Measurements from ENCODE around the gene PDZK1IP1. TPM values are rescaled to one million over a fixed set of nuclear protein-coding genes. Genes with fewer than 3 reads are reported as not detected.

Gene PDZK1IP1
- total RNA-seq, 4 donors from 2014 or later = 121 to 267 (median 125) TPM

DNA sequence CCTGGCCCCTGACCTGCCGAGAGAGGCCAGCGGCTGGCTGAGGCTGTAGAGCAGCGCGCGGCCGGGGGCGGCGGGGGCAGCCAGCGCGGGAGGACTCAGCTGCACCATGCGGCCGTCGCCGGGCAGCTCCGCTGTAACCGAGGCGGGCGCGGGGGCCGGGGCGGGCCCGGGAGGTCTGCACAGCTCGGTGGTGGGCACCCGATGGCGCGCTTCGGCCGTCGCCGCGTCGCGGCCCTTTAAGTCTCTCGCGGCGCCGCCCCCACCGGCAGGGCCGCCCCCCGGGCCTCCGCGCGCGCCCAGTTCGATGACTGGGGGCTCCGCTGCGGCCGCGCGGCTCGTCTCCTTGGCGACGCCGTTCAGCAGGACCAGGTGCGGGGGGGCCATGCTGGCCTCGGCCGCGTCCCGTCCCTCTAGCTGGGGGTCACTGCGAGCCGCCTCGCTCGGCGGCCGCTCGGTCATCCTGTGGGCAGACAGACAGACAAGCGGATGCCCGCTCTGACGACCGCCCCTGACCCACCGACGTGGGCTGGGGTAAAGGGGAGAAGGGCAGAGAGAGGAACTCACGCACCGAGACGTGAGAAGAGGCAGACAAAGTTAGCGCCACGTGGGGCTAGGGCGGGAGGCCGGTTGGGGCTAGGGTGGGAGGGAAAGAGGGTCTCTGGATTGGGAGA lies 35.7 kb upstream of the PDZK1IP1 start:
- 4 to 9% methylated on average over 20 to 34 of the region's 79 CpGs for WGBS, 2 donors
- intact Hi-C loops (cut with DNase I; ENCODE audit: low total_unique reads) = no loop called here
- peak in 1 of 2 donors; percentile 82 for DNase-seq (ENCODE audit: low spot score in 2 of 2)
- no peak overlapping the region for H3K4me3 ChIP-seq (ENCODE audit: low read depth, poor library complexity, severe bottlenecking)
- TF ChIP-seq POLR2A (IDR thresholded peaks at IDR 0.05) (no peak), CTCF (IDR thresholded peaks at IDR 0.05) (no peak)

- DNase-seq (ENCODE audit: low spot score in 2 of 2) = peak in 1 of 2 donors; percentile 84
- no peak overlapping the region for H3K4me3 ChIP-seq (ENCODE audit: low read depth, poor library complexity, severe bottlenecking)
- intact Hi-C loops (cut with DNase I; ENCODE audit: low total_unique reads) = no loop called here
- WGBS, 2 donors = 4 to 14% methylated on average over 23 to 30 of the region's 30 CpGs
- TF ChIP-seq CTCF (IDR thresholded peaks at IDR 0.05) (no peak), POLR2A (IDR thresholded peaks at IDR 0.05) (no peak)
These were observed 35.0 kb upstream of the PDZK1IP1 start for GRCh38 chr1:47224676-47225399.

GRCh38 chr1:47223921-47224675 lies 34.3 kb upstream of the PDZK1IP1 start:
- peak in 1 of 2 donors; percentile 68 for DNase-seq (ENCODE audit: low spot score in 2 of 2)
- no peak for TF ChIP-seq CTCF (IDR thresholded peaks at IDR 0.05)
- no peak for TF ChIP-seq POLR2A (IDR thresholded peaks at IDR 0.05)
- H3K4me3 ChIP-seq (ENCODE audit: low read depth, poor library complexity, severe bottlenecking) = no peak overlapping the region
- intact Hi-C loops (cut with DNase I; ENCODE audit: low total_unique reads) = no loop called here
- WGBS, 2 donors = 29 to 47% methylated on average over 9 of the region's 9 CpGs

- WGBS, 2 donors = 48 to 62% methylated on average over 10 of the region's 10 CpGs
- TF ChIP-seq CTCF (IDR thresholded peaks at IDR 0.05) = no peak
- no peak for TF ChIP-seq POLR2A (IDR thresholded peaks at IDR 0.05)
- intact Hi-C loops (cut with DNase I; ENCODE audit: low total_unique reads) = no loop called here
- DNase-seq (ENCODE audit: low spot score in 2 of 2) = peak in 1 of 2 donors; percentile 69
- no peak overlapping the region for H3K4me3 ChIP-seq (ENCODE audit: low read depth, poor library complexity, severe bottlenecking)
These were observed 33.5 kb upstream of the PDZK1IP1 start for GRCh38 chr1:47223174-47223920.

DNA sequence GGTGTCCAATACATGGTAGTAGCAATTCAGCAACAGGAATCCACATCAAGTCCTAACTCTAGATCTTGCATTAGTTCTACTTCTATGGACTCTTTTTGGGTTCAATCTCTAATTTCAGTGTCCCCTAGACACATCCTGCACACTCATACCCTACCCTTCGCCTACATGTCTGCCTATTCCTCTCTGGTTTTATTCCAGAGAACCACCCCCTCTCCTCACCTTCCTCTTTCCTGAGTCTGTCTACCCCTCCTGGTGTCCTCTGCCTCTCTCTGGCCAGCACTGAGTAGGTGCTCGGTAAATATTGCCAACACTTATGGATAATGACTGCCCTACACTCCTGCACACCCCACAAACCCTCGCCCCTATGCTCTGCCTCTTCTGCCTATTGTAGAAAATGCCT lies 32.6 kb upstream of the PDZK1IP1 start:
- TF ChIP-seq CTCF (IDR thresholded peaks at IDR 0.05) = no peak
- no peak for TF ChIP-seq POLR2A (IDR thresholded peaks at IDR 0.05)
- intact Hi-C loops (cut with DNase I; ENCODE audit: low total_unique reads) = no loop called here
- WGBS, 2 donors = 91 to 92% methylated on average over 3 of the region's 3 CpGs

More for the DNA sequence above, 32.6 kb upstream of the PDZK1IP1 start:
- no peak overlapping the region for H3K4me3 ChIP-seq (ENCODE audit: low read depth, poor library complexity, severe bottlenecking)
- no peak for DNase-seq (ENCODE audit: low spot score in 2 of 2)

Data from lower leg skin (tissue), 4 donors.